Epithelial cell of alveolus of lung (primary cell): Measurements from ENCODE around the gene MYH7B. TPM values are rescaled to one million over a fixed set of nuclear protein-coding genes. Genes with fewer than 3 reads are reported as not detected.

ENCODE experiments used
- total RNA-seq: library from RNA; depleted of rRNA; stranded (reverse); fragments of >200 nt; gene quantifications from 2 replicates; pipeline ENCODE4 v1.2.1, GENCODE V29; 2015

MYH7B gene
- not detected in 2 replicates for total RNA-seq

GRCh38 chr20:34955231-34956040, at the start of gene MYH7B, which contains the start of gene GSS:
TSS of gene MYH7B (plus strand) at chr20:34955868. CDS start at chr20:34978006, 22,138 bp downstream.
TSS of gene GSS (minus strand) at chr20:34955806. CDS start at chr20:34951852, 3,954 bp downstream.

Other genes with a start within 250 kb of the MYH7B start
- gene NCOA6, start 130.2 kb upstream of the MYH7B start, total RNA-seq, result 7.0 and 17.9 TPM in 2 replicates
- gene GGT7, start 83.0 kb upstream of the MYH7B start, total RNA-seq, result 17.1 and 24.0 TPM in 2 replicates
- 30.8 and 97.2 TPM in 2 replicates for gene ACSS2, start 79.3 kb upstream of the MYH7B start, total RNA-seq
- 29.9 and 69.7 TPM in 2 replicates for gene GSS, start 62 bp upstream of the MYH7B start, total RNA-seq
- gene TRPC4AP, start 136.9 kb downstream of the MYH7B start, total RNA-seq, result 57.4 and 78.5 TPM in 2 replicates
- gene EDEM2, start 191.5 kb downstream of the MYH7B start, total RNA-seq, result 23.8 and 36.5 TPM in 2 replicates
- gene PROCR, start 216.2 kb downstream of the MYH7B start, total RNA-seq, result 80.6 and 95.7 TPM in 2 replicates